Upper lobe of right lung (tissue), 1 donor: ENCODE data around the gene CHRNG. TPM values are rescaled to one million over a fixed set of nuclear protein-coding genes. Genes with fewer than 3 reads are reported as not detected.
A peak's percentile ranks its signal among the peaks of the same experiment; 100 is the strongest.

Experiments
- ATAC-seq: fragments of 200-7000 bp; cut with Tn5 transposase; one replicate; pipeline ENCODE4 v1.9.1; 2020; ENCODE audit warnings: mild to moderate bottlenecking, moderate library complexity
- DNase-seq: peaks from one replicate; pipeline ENCODE4 v3.0.0-alpha.2; 2020
- H3K27ac ChIP-seq: fragments of 200-600 bp; one replicate; pipeline ENCODE4 v1.8.0; 2022
- H3K27me3 ChIP-seq: fragments of 200-600 bp; one replicate; pipeline ENCODE4 v1.8.0; 2022; ENCODE audit warnings: mild to moderate bottlenecking
- H3K36me3 ChIP-seq: fragments of 200-600 bp; one replicate; pipeline ENCODE4 v1.8.0; 2022
- H3K4me1 ChIP-seq: fragments of 200-600 bp; one replicate; pipeline ENCODE4 v1.8.0; 2022
- H3K4me3 ChIP-seq: fragments of 200-600 bp; one replicate; pipeline ENCODE4 v1.8.0; 2022; ENCODE audit warnings: mild to moderate bottlenecking
- H3K9me3 ChIP-seq: fragments of 200-600 bp; one replicate; pipeline ENCODE4 v1.8.0; 2022
- CTCF ChIP-seq: fragments of 200-600 bp; IDR thresholded peaks from one replicate; pipeline ENCODE4 v1.8.0; 2022; ENCODE audit warnings: antibody characterized with exemption
- intact Hi-C: fragments of 100-400 bp; cut with DNase I; formaldehyde crosslinking; loops from one replicate; pipeline ENCODE4 v1.11.0; 2022
- total RNA-seq: library from RNA; stranded (reverse); fragmentation: NEBNext Ultra II Directional; extraction: Animal tissue kit (Norgen Biotek cat#: 25700); gene quantifications from one replicate; pipeline ENCODE4 v1.2.1, GENCODE V29; 2021
- donor health status: DM: no; HTN: yes; CAD: no; lungs with severe emphysema.

The CHRNG gene
- total RNA-seq, 1 donor from 2014 or later = not detected

- TF ChIP-seq CTCF = no peak
- no peak within 1 kb of the TSS for H3K4me3 ChIP-seq
- H3K27me3 ChIP-seq = peaks cover 57% of the 10 kb centered on the region
- DNase-seq = no peak
- H3K9me3 ChIP-seq = no peaks in the 10 kb centered on the region
- no peak within 1 kb of the TSS for H3K27ac ChIP-seq
- H3K4me1 ChIP-seq = peaks cover 15% of the 10 kb centered on the region
- H3K36me3 ChIP-seq = no peaks in the 10 kb centered on the region
- intact Hi-C loops = loop anchor here (10.0 kb wide), 1 partner anchor 621 kb away; no protein-coding TSS in a partner anchor
- ATAC-seq = no peak
Measured at GRCh38 chr2:232525791-232526371, 13.6 kb upstream of the CHRNG start, which contains the start of gene CHRND. TSS of gene CHRND (plus strand) at chr2:232526160. CDS start at chr2:232526216, 56 bp downstream.

- H3K9me3 ChIP-seq = no peaks in the 10 kb centered on the region
- no peak overlapping the region for H3K27ac ChIP-seq
- no peak for TF ChIP-seq CTCF
- H3K4me1 ChIP-seq = peaks cover 15% of the 10 kb centered on the region
- no peak for ATAC-seq
- no peak for DNase-seq
- peaks cover 52% of the 10 kb centered on the region for H3K27me3 ChIP-seq
- intact Hi-C loops = loop anchor here (10.0 kb wide), 1 partner anchor 622 kb away; no protein-coding TSS in a partner anchor
- H3K36me3 ChIP-seq = no peaks in the 10 kb centered on the region
- H3K4me3 ChIP-seq = no peak overlapping the region
Measured at GRCh38 chr2:232526372-232526941, 13.0 kb upstream of the CHRNG start.

- Histone ChIP-seq H3K27me3 (peaks cover 36% of the 10 kb centered on the region), H3K4me1 (peaks cover 9% of the 10 kb centered on the region), H3K36me3 (no peaks in the 10 kb centered on the region), H3K9me3 (no peaks in the 10 kb centered on the region), H3K4me3 (no peak overlapping the region), H3K27ac (no peak overlapping the region)
- intact Hi-C loops = loop anchor here (10.0 kb wide), 1 partner anchor 623 kb away; no protein-coding TSS in a partner anchor
- TF ChIP-seq CTCF = no peak
- no peak for DNase-seq
- ATAC-seq = no peak
Measured at GRCh38 chr2:232527905-232528470, 11.5 kb upstream of the CHRNG start.

- intact Hi-C loops = loop anchor here (10.0 kb wide), 1 partner anchor 624 kb away; no protein-coding TSS in a partner anchor
- no peaks in the 10 kb centered on the region for H3K36me3 ChIP-seq
- H3K4me3 ChIP-seq = no peak overlapping the region
- peaks cover 5% of the 10 kb centered on the region for H3K4me1 ChIP-seq
- no peak for TF ChIP-seq CTCF
- H3K27ac ChIP-seq = no peak overlapping the region
- ATAC-seq (peak; percentile 59), DNase-seq (peak; percentile 41)
- H3K9me3 ChIP-seq = no peaks in the 10 kb centered on the region
- H3K27me3 ChIP-seq = peaks cover 27% of the 10 kb centered on the region
Measured at GRCh38 chr2:232528746-232529460, 10.6 kb upstream of the CHRNG start.

- TF ChIP-seq CTCF = no peak
- Histone ChIP-seq H3K9me3 (no peaks in the 10 kb centered on the region), H3K4me3 (no peak overlapping the region), H3K27ac (no peak overlapping the region), H3K27me3 (peaks cover 16% of the 10 kb centered on the region), H3K4me1 (no peaks in the 10 kb centered on the region), H3K36me3 (no peaks in the 10 kb centered on the region)
- intact Hi-C loops = loop anchor here (10.0 kb wide), 1 partner anchor 625 kb away; no protein-coding TSS in a partner anchor
- DNase-seq = peak; percentile 56
- no peak for ATAC-seq
Measured at GRCh38 chr2:232529806-232530547, 9.5 kb upstream of the CHRNG start.
